H1 (cell line): ENCODE data around the gene PPAT. TPM values are rescaled to one million over a fixed set of nuclear protein-coding genes. Genes with fewer than 3 reads are reported as not detected.

ENCODE experiments used
- GABPA ChIP-seq: IDR thresholded peaks from 2 replicates; pipeline ENCODE4 v1.6.1; 2011; ENCODE audit warnings: mild to moderate bottlenecking, low read length, moderate library complexity, borderline replicate concordance; ENCODE audit not compliant: insufficient read depth
- NANOG ChIP-seq: IDR thresholded peaks from 2 replicates; pipeline ENCODE4 v1.6.1; 2011; ENCODE audit warnings: low read length, low read depth, mild to moderate bottlenecking, inconsistent platforms; ENCODE audit not compliant: insufficient read depth, poor library complexity, severe bottlenecking
- POLR2A ChIP-seq, 2 experiments: IDR thresholded peaks; 1 replicate in 1 of 2; 2 replicates in 1 of 2; pipeline ENCODE4 v1.6.1; 2011; ENCODE audit warnings: low read depth in 2 of 2, low read length in 2 of 2, mild to moderate bottlenecking in 2 of 2; ENCODE audit errors: control extremely low read depth in 1 of 2
- RNF2 ChIP-seq: fragments of 200-900, 300-1000 bp; sonication (generic); IDR thresholded peaks from 2 replicates; pipeline ENCODE4 v1.7.1; 2016; ENCODE audit warnings: borderline replicate concordance, low read depth, mild to moderate bottlenecking, antibody characterized with exemption, low read length; ENCODE audit not compliant: poor library complexity, severe bottlenecking; ENCODE audit errors: missing control alignments
- SIN3A ChIP-seq, 2 experiments: IDR thresholded peaks in 1 of 2; conservative IDR thresholded peaks in 1 of 2; 2 replicates each; pipeline ENCODE4 v1.6.1; 2011 to 2012; ENCODE audit warnings: low read length in 2 of 2, improper control_type of control experiment in 1 of 2, low read depth in 1 of 2, mild to moderate bottlenecking in 1 of 2
- SRF ChIP-seq: IDR thresholded peaks from 2 replicates; pipeline ENCODE4 v1.6.1; 2011; ENCODE audit warnings: mild to moderate bottlenecking, low read depth, low read length, moderate library complexity
- TBP ChIP-seq: IDR thresholded peaks from 2 replicates; pipeline ENCODE4 v1.6.1; 2011; ENCODE audit warnings: low read depth, low read length, improper control_type of control experiment
- polyA plus RNA-seq, 7 experiments: library from polyadenylated mRNA; depleted of rRNA in 3 of 7; stranded (reverse) in 5 of 7; unstranded in 2 of 7; fragments of >200 nt in 5 of 7; fragments of 200-250 nt in 2 of 7; gene quantifications; 1 replicate in 5 of 7; 2 replicates in 1 of 7; 4 replicates in 1 of 7; pipeline versions ENCODE4 v1.2.1 to v1.2.3, GENCODE V29; 2011 to 2013; ENCODE audit warnings: missing spikeins in 2 of 7, mixed read lengths in 2 of 7
- total RNA-seq: library from RNA; stranded (reverse); fragmentation: NEBNext Ultra II Directional; extraction: Animal tissue kit (Norgen Biotek cat#: 25700); gene quantifications from 2 replicates; pipeline ENCODE4 v1.2.1, GENCODE V29; 2021

Gene PPAT
- total and polyA plus RNA-seq, 2 of the 8 experiments (the other 6 are each of a cell fraction or from before 2014, with no cell fraction given): 24.5 to 104 TPM

GRCh38 chr4:56480691-56481090 is 45.3 kb upstream of the PPAT start (continued):
- TF ChIP-seq RNF2 (no peak), GABPA (no peak), TBP (no peak), NANOG (no peak), SRF (no peak), POLR2A (IDR thresholded peaks at IDR 0.05; ENCODE audit: control extremely low read depth in 1 of 2, low read depth in 2 of 2, low read length in 2 of 2) (no peak), SIN3A (conservative IDR thresholded peaks at IDR 0.05 in 1 of 2, IDR thresholded peaks at IDR 0.05 in 1 of 2; ENCODE audit: low read depth in 1 of 2, low read length in 2 of 2) (no peak)
